Measurements from ENCODE around the gene CIT.

GRCh38 chr12:119727600-119728443 is 149.3 kb downstream of the CIT start:
- TF ChIP-seq CTCF (IDR thresholded peaks at IDR 0.05), result no peak
- no peak for TF ChIP-seq ZFX (IDR thresholded peaks at IDR 0.05; ENCODE audit: borderline replicate concordance)

Data from 22Rv1 (cell line).